ENCODE results near the gene PRR18. TPM values are rescaled to one million over a fixed set of nuclear protein-coding genes. Genes with fewer than 3 reads are reported as not detected.

PRR18 gene
- total RNA-seq, 1 experiment from 2014 or later: not detected

DNA sequence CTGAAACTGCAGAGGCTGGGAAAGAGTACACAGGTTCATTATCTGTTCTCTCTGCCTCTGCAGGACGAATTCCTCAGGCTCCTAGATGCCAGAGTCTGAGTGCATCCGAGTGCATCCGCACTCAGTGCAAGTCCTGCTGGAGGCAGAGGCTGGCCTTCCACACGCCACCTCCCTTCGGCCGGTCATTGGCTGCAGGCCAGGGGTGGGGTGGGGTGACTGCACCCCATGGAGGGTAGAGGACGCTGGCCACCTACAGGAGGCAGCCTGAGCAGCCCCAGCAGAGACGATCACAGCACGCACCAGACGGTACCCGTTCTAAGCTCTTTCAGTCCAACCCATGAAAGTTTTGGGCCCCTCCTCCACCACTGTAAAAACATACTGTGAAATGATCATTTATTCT lies 22.4 kb upstream of the PRR18 start:
- peaks cover 27% of the 10 kb centered on the region; the same call in 1 of the 2 replicates for H3K79me2 ChIP-seq (ENCODE audit: insufficient read depth, low read length)
- H2AK5ac ChIP-seq (ENCODE audit: insufficient read length, low read length): no peak overlapping the region
- peak overlapping the region; percentile 5 for H3K4me2 ChIP-seq (ENCODE audit: insufficient read depth, insufficient read length, low read length)
- H3K18ac ChIP-seq (ENCODE audit: insufficient read length, low read depth, low read length): no peak overlapping the region
- no peak overlapping the region for H3K9ac ChIP-seq (ENCODE audit: extremely low read depth, insufficient read length, low read length)
- H4K20me1 ChIP-seq (ENCODE audit: control insufficient read depth, insufficient read depth, insufficient read length): no peaks in the 10 kb centered on the region
- no peak overlapping the region for H3T11ph ChIP-seq (ENCODE audit: low read length)
- H4K91ac ChIP-seq (ENCODE audit: insufficient read length, low read depth, low read length): no peak overlapping the region
- whole genome bisulfite sequencing (ENCODE audit: extremely low coverage, insufficient read length, low lambda C conversion rate): no CpG with 5 or more reads among the region's 11 CpGs
- no peak overlapping the region; a peak in 2 of 7 replicates for H3K27ac Mint-ChIP-seq
- H3K79me1 ChIP-seq (ENCODE audit: insufficient read depth, low read depth, low read length, poor library complexity, severe bottlenecking): peaks cover 7% of the 10 kb centered on the region
- no peaks in the 10 kb centered on the region for H3K9me3 ChIP-seq (ENCODE audit: control insufficient read depth, low read depth, low read length)
- H3K14ac ChIP-seq (ENCODE audit: insufficient read depth, low read length): no peak overlapping the region
- H3K4me3 Mint-ChIP-seq: peak overlapping the region in 1 of 2 experiments; percentile 51; a peak in 2 of 5 replicates
- peaks cover 24 to 28% of the 10 kb centered on the region in 2 experiments for H3K4me1 Mint-ChIP-seq
- H2BK15ac ChIP-seq (ENCODE audit: low read depth, low read length): no peak overlapping the region
- H3K36me3 Mint-ChIP-seq (ENCODE audit: insufficient read depth in 1 of 3, low read depth in 3 of 3): peaks cover 22 to 37% (median 32%) of the 10 kb centered on the region in 3 experiments; a peak in 6 of 7 replicates
- H3K4me1 ChIP-seq (ENCODE audit: insufficient read depth, low read length): no peaks in the 10 kb centered on the region
- no peak overlapping the region for H4K5ac ChIP-seq (ENCODE audit: insufficient read length, low read depth, low read length)
- no peak overlapping the region for H2BK5ac ChIP-seq (ENCODE audit: insufficient read length, low read length)
- no peak overlapping the region for H3K4ac ChIP-seq (ENCODE audit: low read depth, low read length)
- no peak overlapping the region for H3K27ac ChIP-seq (ENCODE audit: insufficient read length, low read depth, low read length)
- TF ChIP-seq, protein P1, sequence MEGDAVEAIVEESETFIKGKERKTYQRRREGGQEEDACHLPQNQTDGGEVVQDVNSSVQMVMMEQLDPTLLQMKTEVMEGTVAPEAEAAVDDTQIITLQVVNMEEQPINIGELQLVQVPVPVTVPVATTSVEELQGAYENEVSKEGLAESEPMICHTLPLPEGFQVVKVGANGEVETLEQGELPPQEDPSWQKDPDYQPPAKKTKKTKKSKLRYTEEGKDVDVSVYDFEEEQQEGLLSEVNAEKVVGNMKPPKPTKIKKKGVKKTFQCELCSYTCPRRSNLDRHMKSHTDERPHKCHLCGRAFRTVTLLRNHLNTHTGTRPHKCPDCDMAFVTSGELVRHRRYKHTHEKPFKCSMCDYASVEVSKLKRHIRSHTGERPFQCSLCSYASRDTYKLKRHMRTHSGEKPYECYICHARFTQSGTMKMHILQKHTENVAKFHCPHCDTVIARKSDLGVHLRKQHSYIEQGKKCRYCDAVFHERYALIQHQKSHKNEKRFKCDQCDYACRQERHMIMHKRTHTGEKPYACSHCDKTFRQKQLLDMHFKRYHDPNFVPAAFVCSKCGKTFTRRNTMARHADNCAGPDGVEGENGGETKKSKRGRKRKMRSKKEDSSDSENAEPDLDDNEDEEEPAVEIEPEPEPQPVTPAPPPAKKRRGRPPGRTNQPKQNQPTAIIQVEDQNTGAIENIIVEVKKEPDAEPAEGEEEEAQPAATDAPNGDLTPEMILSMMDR (conservative IDR thresholded peaks at IDR 0.05): peak; percentile 61
- H3K23ac ChIP-seq (ENCODE audit: insufficient read length, low read depth, low read length): no peak overlapping the region
- no peak overlapping the region for H2BK120ac ChIP-seq (ENCODE audit: low read depth, low read length, poor library complexity, severe bottlenecking)
- no peaks in the 10 kb centered on the region for H3K27me3 Mint-ChIP-seq (ENCODE audit: low read depth)
- no peak overlapping the region for H2BK20ac ChIP-seq (ENCODE audit: low read depth, low read length, poor library complexity, severe bottlenecking)
- no peak overlapping the region for H4K8ac ChIP-seq (replicated peaks; ENCODE audit: insufficient read length, low read depth, low read length)
- peak; percentile 97 for DNase-seq
- no peaks in the 10 kb centered on the region for H3K27me3 ChIP-seq (ENCODE audit: insufficient read depth, low read length)
- H2BK12ac ChIP-seq (ENCODE audit: insufficient read length, low read depth, low read length): no peak overlapping the region
- no peaks in the 10 kb centered on the region for H3K23me2 ChIP-seq (ENCODE audit: insufficient read length, low read depth, low read length, poor library complexity, severe bottlenecking)
- no peak overlapping the region for H2AFZ ChIP-seq (ENCODE audit: low read length)
- H3K9me3 Mint-ChIP-seq: no peaks in the 10 kb centered on the region
- H3K56ac ChIP-seq (ENCODE audit: insufficient read length, low read depth, low read length): no peak overlapping the region
